K562 (cell line): ENCODE data around the gene SNRPB.

Source experiments
- CTCF ChIP-seq, 3 experiments: IDR thresholded peaks in 2 of 3; conservative IDR thresholded peaks in 1 of 3; 2 replicates each; pipeline ENCODE4 v1.5.1; 2011 to 2012; ENCODE audit warnings: low read length in 3 of 3, mild to moderate bottlenecking in 3 of 3, control low read depth in 2 of 3, improper control_type of control experiment in 1 of 3, inconsistent platforms in 1 of 3, low read depth in 1 of 3, mixed read lengths in 1 of 3, moderate library complexity in 1 of 3; ENCODE audit not compliant: insufficient read depth in 2 of 3
- ELF4 ChIP-seq: fragments of 450-650 bp; formaldehyde crosslinking; IDR thresholded peaks from 2 replicates; pipeline ENCODE4 v1.4.0; 2022; ENCODE audit warnings: missing genetic modification characterization
- FOXA3 ChIP-seq, 2 experiments: fragments of 450-650 bp in 1 of 2; sonication (generic) in 1 of 2; formaldehyde crosslinking; IDR thresholded peaks in 1 of 2; conservative IDR thresholded peaks in 1 of 2; 2 replicates each; pipeline versions ENCODE4 v1.4.0 to v1.8.0; 2020 to 2022; ENCODE audit warnings: mild to moderate bottlenecking in 2 of 2, missing genetic modification reagents in 1 of 2
- HMG20B ChIP-seq: fragments of 250-450 bp; sonication (Bioruptor Pico); IDR thresholded peaks from 2 replicates; pipeline ENCODE4 v1.5.0; 2021; ENCODE audit warnings: mild to moderate bottlenecking
- HOMEZ ChIP-seq: fragments of 250-450 bp; sonication (Bioruptor Pico); IDR thresholded peaks from 2 replicates; pipeline ENCODE4 v1.4.0; 2020; ENCODE audit warnings: mild to moderate bottlenecking, moderate library complexity
- RCOR1 ChIP-seq, 2 experiments: IDR thresholded peaks; 2 replicates each; pipeline ENCODE4 v1.6.1; 2012; ENCODE audit warnings: low read depth in 2 of 2, low read length in 2 of 2, borderline replicate concordance in 1 of 2, improper control_type of control experiment in 1 of 2
- SMARCA5 ChIP-seq: fragments of 450-650 bp; IDR thresholded peaks from 2 replicates; pipeline ENCODE4 v1.6.1; 2016
- TAF1 ChIP-seq: IDR thresholded peaks from 2 replicates; pipeline ENCODE4 v1.6.1; 2011; ENCODE audit warnings: mild to moderate bottlenecking, low read length, moderate library complexity; ENCODE audit not compliant: insufficient read depth, control insufficient read depth, severe bottlenecking; ENCODE audit errors: extremely low read depth
- ZNF586 ChIP-seq: fragments of 450-650 bp; formaldehyde crosslinking; conservative IDR thresholded peaks from 2 replicates; pipeline ENCODE4 v1.4.0; 2020; ENCODE audit warnings: mild to moderate bottlenecking, moderate library complexity

DNA sequence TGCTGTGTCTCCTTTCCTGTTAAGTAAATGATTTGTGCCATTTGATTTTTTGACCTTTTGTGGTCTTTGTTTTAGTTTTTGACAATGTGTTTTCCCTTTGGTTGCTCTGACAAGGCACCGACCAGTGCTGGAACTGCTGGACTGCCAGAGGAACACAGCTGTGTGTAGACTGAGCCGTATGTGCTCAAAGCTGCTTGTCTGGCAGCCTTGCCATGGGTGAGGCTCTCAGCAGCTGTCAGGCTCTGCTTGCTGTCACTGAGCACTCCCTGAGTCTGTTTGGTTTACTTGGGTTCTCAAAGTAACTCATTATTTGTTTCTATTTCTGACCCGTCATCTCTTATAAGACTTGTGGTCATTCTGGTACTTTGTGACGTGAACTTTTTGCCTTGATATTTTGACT is 15.1 kb upstream of the SNRPB start:
- TF ChIP-seq ZNF586 (CRISPR knock-in tag) = no peak
- no peak for TF ChIP-seq CTCF (IDR thresholded peaks at IDR 0.05 in 2 of 3, conservative IDR thresholded peaks at IDR 0.05 in 1 of 3; ENCODE audit: insufficient read depth in 2 of 3, low read depth in 1 of 3, low read length in 3 of 3)
- TF ChIP-seq TAF1 = no peak
- no peak for TF ChIP-seq HOMEZ (CRISPR knock-in tag)
- no peak for TF ChIP-seq ELF4
- TF ChIP-seq HMG20B (CRISPR knock-in tag) = no peak
- TF ChIP-seq RCOR1 (IDR thresholded peaks at IDR 0.05; ENCODE audit: borderline replicate concordance in 1 of 2, low read depth in 2 of 2, low read length in 2 of 2) = no peak
- no peak for TF ChIP-seq SMARCA5
- no peak for TF ChIP-seq FOXA3 (CRISPR knock-in tag; conservative IDR thresholded peaks at IDR 0.05 in 1 of 2, IDR thresholded peaks at IDR 0.05 in 1 of 2)
